K562 (cell line): Measurements from ENCODE around the gene GNG14.

Experiments
- AFF4 ChIP-seq: sonication (generic); formaldehyde crosslinking; IDR thresholded peaks from 2 replicates; pipeline ENCODE4 v1.8.0; 2023; ENCODE audit warnings: mild to moderate bottlenecking, missing genetic modification reagents
- CHD1 ChIP-seq: fragments of 200-600 bp; sonication (generic); IDR thresholded peaks from one replicate; pipeline ENCODE4 v1.6.1; 2012; ENCODE audit warnings: mild to moderate bottlenecking, moderate library complexity, low read length, inconsistent platforms
- CTCF ChIP-seq, 3 experiments: IDR thresholded peaks in 2 of 3; conservative IDR thresholded peaks in 1 of 3; 2 replicates each; pipeline ENCODE4 v1.5.1; 2011 to 2012; ENCODE audit warnings: low read length in 3 of 3, mild to moderate bottlenecking in 3 of 3, control low read depth in 2 of 3, improper control_type of control experiment in 1 of 3, inconsistent platforms in 1 of 3, low read depth in 1 of 3, mixed read lengths in 1 of 3, moderate library complexity in 1 of 3; ENCODE audit not compliant: insufficient read depth in 2 of 3
- DMBX1 ChIP-seq: fragments of 250-450 bp; sonication (Bioruptor Pico); IDR thresholded peaks from 2 replicates; pipeline ENCODE4 v1.8.0; 2022; ENCODE audit warnings: inconsistent platforms, mild to moderate bottlenecking, moderate library complexity, borderline replicate concordance
- ESRRA ChIP-seq: fragments of 450-650 bp; IDR thresholded peaks from 2 replicates; pipeline ENCODE4 v1.6.1; 2014; ENCODE audit warnings: low read depth, mild to moderate bottlenecking, moderate library complexity, borderline replicate concordance
- EZH2 ChIP-seq: IDR thresholded peaks from 2 replicates; pipeline ENCODE4 v1.6.1; 2012; ENCODE audit warnings: low read depth, mild to moderate bottlenecking, inconsistent platforms, low read length, borderline replicate concordance
- FOXK1 ChIP-seq: sonication (generic); formaldehyde crosslinking; IDR thresholded peaks from 2 replicates; pipeline ENCODE4 v1.8.0; 2022; ENCODE audit warnings: missing genetic modification reagents, mild to moderate bottlenecking, borderline replicate concordance
- PATZ1 ChIP-seq: fragments of 250-450 bp; sonication (Bioruptor Pico); IDR thresholded peaks from 2 replicates; pipeline ENCODE4 v1.5.0; 2020; ENCODE audit warnings: mild to moderate bottlenecking, borderline replicate concordance
- SREBF2 ChIP-seq: sonication (generic); formaldehyde crosslinking; IDR thresholded peaks from 2 replicates; pipeline ENCODE4 v1.4.0; 2020; ENCODE audit warnings: mild to moderate bottlenecking, missing genetic modification reagents
- SRSF1 ChIP-seq: fragments of 200-400 bp; formaldehyde crosslinking; IDR thresholded peaks from 2 replicates; pipeline ENCODE4 v1.6.1; 2017; ENCODE audit warnings: mild to moderate bottlenecking, low read depth, low read length, moderate library complexity
- YY1 ChIP-seq, 3 experiments: IDR thresholded peaks; 2 replicates each; pipeline ENCODE4 v1.6.1; 2011; ENCODE audit warnings: low read length in 2 of 3, mild to moderate bottlenecking in 2 of 3, moderate library complexity in 2 of 3, borderline replicate concordance in 1 of 3, control low read depth in 1 of 3, low read depth in 1 of 3; ENCODE audit not compliant: insufficient read depth in 3 of 3, insufficient replicate concordance in 2 of 3, control insufficient read depth in 1 of 3, insufficient read length in 1 of 3; ENCODE audit errors: extremely low read depth in 1 of 3
- ZNF146 ChIP-seq: IDR thresholded peaks from one replicate; pipeline ENCODE4 v1.6.1; 2018; ENCODE audit warnings: missing compliant biosample characterization; ENCODE audit not compliant: unreplicated experiment
- ZNF239 ChIP-seq: fragments of 250-450 bp; sonication (Bioruptor Pico); IDR thresholded peaks from 2 replicates; pipeline ENCODE4 v1.4.0; 2020; ENCODE audit warnings: mild to moderate bottlenecking
- ZNF347 ChIP-seq: fragments of 450-650 bp; formaldehyde crosslinking; IDR thresholded peaks from 2 replicates; pipeline ENCODE4 v1.4.0; 2020; ENCODE audit warnings: low read depth, mild to moderate bottlenecking, moderate library complexity

GRCh38 chr19:12655546-12655945 is 32.3 kb upstream of the GNG14 start:
- TF ChIP-seq DMBX1 (CRISPR knock-in tag) (no peak), YY1 (IDR thresholded peaks at IDR 0.05; ENCODE audit: borderline replicate concordance in 1 of 3, control insufficient read depth in 1 of 3, extremely low read depth in 1 of 3, insufficient read depth in 3 of 3, insufficient read length in 1 of 3, insufficient replicate concordance in 2 of 3, low read depth in 1 of 3, low read length in 2 of 3) (no peak), CTCF (IDR thresholded peaks at IDR 0.05 in 2 of 3, conservative IDR thresholded peaks at IDR 0.05 in 1 of 3; ENCODE audit: insufficient read depth in 2 of 3, low read depth in 1 of 3, low read length in 3 of 3) (no peak), EZH2 (no peak), PATZ1 (no peak), ESRRA (no peak), SREBF2 (CRISPR knock-in tag) (no peak), ZNF239 (no peak), ZNF146 (no peak), AFF4 (no peak), CHD1 (no peak), SRSF1 (no peak), FOXK1 (CRISPR knock-in tag) (no peak), ZNF347 (CRISPR knock-in tag) (no peak)
